ENCODE results near the gene NCOR1. TPM values are rescaled to one million over a fixed set of nuclear protein-coding genes. Genes with fewer than 3 reads are reported as not detected.

The NCOR1 gene
- total and polyA plus RNA-seq, 9 of the 15 experiments (the other 6 are each of a cell fraction or from before 2014, with no cell fraction given): 20.2 to 66.5 (median 50.9) TPM

DNA sequence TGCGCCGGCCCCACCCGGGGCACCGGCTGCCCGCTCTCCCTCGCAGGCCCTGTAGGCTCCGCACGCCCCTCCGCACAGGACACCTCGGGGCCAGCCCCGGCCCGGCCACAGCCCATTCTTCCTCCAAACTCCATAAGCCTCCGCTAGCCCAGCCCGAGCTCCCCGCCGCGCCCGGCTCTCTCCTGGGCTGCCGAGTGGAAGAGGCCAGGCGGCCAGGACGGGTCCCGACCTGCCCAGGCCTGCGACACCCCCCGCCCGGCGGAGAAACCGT is 397 bp downstream of the NCOR1 start:
- CTCF ChIA-PET (ENCODE audit: low intra/inter-chr PET ratio): no interaction called here
- peak overlapping the region; percentile 96 to 99 for H3K9ac ChIP-seq (ENCODE audit: insufficient read depth in 1 of 2, low read depth in 2 of 2, low read length in 2 of 2)
- no peaks in the 10 kb centered on the region for H3K9me3 ChIP-seq (replicated peaks; ENCODE audit: control insufficient read depth, insufficient read depth, low read depth, low read length)
- peak overlapping the region; percentile 84 for H3K4me2 ChIP-seq (ENCODE audit: insufficient read depth, low read length)
- TF ChIP-seq NCOA2 (IDR thresholded peaks at IDR 0.05; ENCODE audit: partially characterized antibody in 2 of 2) (no peak), RBM22 (IDR thresholded peaks at IDR 0.05; ENCODE audit: low read depth, low read length, poor library complexity, severe bottlenecking) (peak; percentile 13), ZBTB7A (IDR thresholded peaks at IDR 0.05; ENCODE audit: borderline replicate concordance, control insufficient read depth, low read depth, low read length) (peak; percentile 24; the same call in 1 of the 2 replicates), SIN3A (IDR thresholded peaks at IDR 0.05; ENCODE audit: borderline replicate concordance in 2 of 2, control insufficient read depth in 1 of 2, low read depth in 2 of 2, low read length in 2 of 2) (0 out of 4 replicates have a peak, but pooled peaks of 1 of the 2 experiments have one; percentile 32), ZNF76 (CRISPR knock-in tag; IDR thresholded peaks at IDR 0.05; ENCODE audit: borderline replicate concordance) (no peak), ZKSCAN3 (CRISPR knock-in tag; IDR thresholded peaks at IDR 0.05) (no peak), TEAD1 (CRISPR knock-in tag; IDR thresholded peaks at IDR 0.05) (0 out of 4 replicates have a peak, but pooled peaks of 1 of the 2 experiments have one; percentile 30), ZNF431 (CRISPR knock-in tag; IDR thresholded peaks at IDR 0.05) (no peak), FIP1L1 (IDR thresholded peaks at IDR 0.05; ENCODE audit: low read depth, low read length, poor library complexity, severe bottlenecking) (peak; percentile 33), HNRNPLL (IDR thresholded peaks at IDR 0.05; ENCODE audit: low read depth, low read length, poor library complexity, severe bottlenecking) (no peak)
- H3K4me1 ChIP-seq (replicated peaks in 1 of 2; ENCODE audit: control insufficient read depth in 2 of 2, insufficient read depth in 2 of 2, low read length in 2 of 2): peaks cover 0 to 12% of the 10 kb centered on the region in 2 experiments; a peak in 2 of 5 replicates
- POLR2A ChIA-PET: interaction anchor here (0.7 to 1.6 kb wide), 4 partner anchors 9 to 224 kb away, joined by 3 to 10 read pairs (median 4); no protein-coding TSS in a partner anchor
- no peaks in the 10 kb centered on the region for H3K9me1 ChIP-seq (ENCODE audit: control insufficient read depth, insufficient read depth, low read length)
- intact Hi-C loops (cut with micrococcal nuclease): loop anchor here (5.0 to 10.0 kb wide), 2 partner anchors 72 to 210 kb away; no protein-coding TSS in a partner anchor
- peak overlapping the region; percentile 97 for H3K4me3 ChIP-seq
- ATAC-seq (peak; percentile 72), DNase-seq (ENCODE audit: extremely low read depth in 1 of 4, low spot score in 3 of 4) (peak in 3 of 4 experiments; percentile 39 to 54 (median 43)), FAIRE-seq (no peak)
- H3K36me3 ChIP-seq (ENCODE audit: control insufficient read depth, insufficient read depth, low read length): peaks cover 9% of the 10 kb centered on the region; the same call in 1 of the 3 replicates
- H2AFZ ChIP-seq (ENCODE audit: low read depth, low read length): peak overlapping the region; percentile 78; the same call in 1 of the 2 replicates
- H4K20me1 ChIP-seq (replicated peaks; ENCODE audit: control insufficient read depth, insufficient read depth, low read length): 0 out of 2 replicates have a peak, but pooled peaks cover 3% of the 10 kb centered on the region
- H3K27ac ChIP-seq (ENCODE audit: extremely low read depth, low read depth, low read length): peak overlapping the region; percentile 97
- H3K27me3 ChIP-seq (ENCODE audit: control insufficient read depth in 2 of 2, insufficient read depth in 2 of 2, low read length in 2 of 2): no peaks in the 10 kb centered on the region
- no TSS peak for BruUV-seq (replicated peaks)
- no CpG with 5 or more reads among the region's 27 CpGs for WGBS (ENCODE audit: insufficient coverage, low coverage, missing lambda C conversion rate)
- in situ Hi-C loops (cut with MboI): no loop called here
- peaks cover 93% of the 10 kb centered on the region for H3K79me2 ChIP-seq (ENCODE audit: control insufficient read depth, insufficient read depth, low read length)
